Measurements from ENCODE around the gene DPP10.

Gene DPP10

DNA sequence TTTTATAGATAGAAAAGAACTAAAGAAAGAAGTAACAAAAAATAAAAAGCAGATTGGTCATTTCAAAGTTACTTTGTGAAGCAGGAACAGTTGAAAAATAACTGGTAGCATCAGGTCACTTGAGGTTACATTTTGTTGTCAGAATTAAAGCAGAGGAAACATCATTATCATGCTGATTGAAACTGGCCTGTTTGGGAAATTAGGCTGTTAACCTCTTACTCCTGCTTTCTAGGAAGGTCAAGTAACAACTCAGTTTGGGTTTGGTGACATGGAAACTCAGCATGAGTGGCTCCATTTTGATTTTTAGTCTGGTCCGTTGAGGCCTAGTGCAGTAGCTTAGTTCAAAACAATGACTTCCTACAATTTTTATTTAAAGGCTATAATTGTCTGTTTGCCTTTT lies 1383.5 kb downstream of the DPP10 start:
- DNase-seq: no peak

DNA sequence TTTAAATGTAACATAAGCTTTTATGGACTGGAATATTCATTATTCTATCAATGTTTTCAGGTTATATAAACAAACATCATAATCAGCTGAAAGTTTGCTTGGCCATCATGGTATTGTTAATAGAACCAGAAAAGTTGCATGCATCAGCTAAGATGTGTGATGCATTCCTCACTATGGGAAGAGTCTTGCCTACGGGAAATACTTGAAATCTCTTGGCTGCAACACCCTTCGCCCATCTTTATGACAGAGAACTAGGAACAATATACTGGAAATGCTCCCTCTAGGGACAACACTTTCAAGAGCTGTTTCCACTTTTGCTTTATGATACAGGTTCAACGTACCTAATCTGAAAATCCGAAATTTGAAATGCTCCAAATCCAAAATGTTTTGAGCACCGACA lies 1390.8 kb downstream of the DPP10 start:
- no peak for DNase-seq

DNA sequence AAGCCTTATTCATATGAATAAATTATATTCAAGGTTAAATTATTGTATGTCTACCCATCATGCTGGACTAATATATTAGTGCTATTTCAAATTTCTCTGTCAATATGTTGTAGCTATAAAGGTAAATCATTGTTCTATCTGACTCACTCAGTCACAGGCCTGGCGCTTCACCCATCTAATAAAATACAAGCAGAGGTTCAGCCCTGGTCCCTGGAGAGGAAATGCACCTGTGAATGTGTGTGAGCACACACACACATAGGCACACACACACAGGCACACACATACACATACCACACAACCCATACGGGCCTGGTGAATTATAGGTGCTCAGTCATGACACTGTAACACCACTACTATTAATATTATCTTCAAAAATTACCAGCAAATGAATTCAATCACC lies 1396.1 kb downstream of the DPP10 start:
- DNase-seq: no peak

DNA sequence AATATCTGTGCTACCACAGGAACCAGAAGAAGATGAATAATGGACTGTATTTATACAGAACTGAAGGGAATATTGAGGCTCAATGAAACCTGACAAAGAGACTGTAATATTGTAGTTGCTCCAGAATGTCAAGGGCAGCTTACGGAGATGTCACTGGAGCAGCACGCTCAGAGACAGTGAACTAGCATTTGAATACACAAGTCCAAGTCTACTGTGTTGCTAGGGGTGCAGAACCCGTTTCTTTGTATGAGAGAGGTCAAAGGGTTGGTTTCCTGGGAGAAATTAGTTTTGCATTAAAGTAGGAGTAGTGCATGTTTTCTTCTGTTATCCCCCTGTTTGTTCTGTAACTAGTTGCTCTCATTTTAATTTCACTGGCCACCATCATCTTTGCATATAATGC lies 1399.9 kb downstream of the DPP10 start:
- DNase-seq: no peak

DNA sequence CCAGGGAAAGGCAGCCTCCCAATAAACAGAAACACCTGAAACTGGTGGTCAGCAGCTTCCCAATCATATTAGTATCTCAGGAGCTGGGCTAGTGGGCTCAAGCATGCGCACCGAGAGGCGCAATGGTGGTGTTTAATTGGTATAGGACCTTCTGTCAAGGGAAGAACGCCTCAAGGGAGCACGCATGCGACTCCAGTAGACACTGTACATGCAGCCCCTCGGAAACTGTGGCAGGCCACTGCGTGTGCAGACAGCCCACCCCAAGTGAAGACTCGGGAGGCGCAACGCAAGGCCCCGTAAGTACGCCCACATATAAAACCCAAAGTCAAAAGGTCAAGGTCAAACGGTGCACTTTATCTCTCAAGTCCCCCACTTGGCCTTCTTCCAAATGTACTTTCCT lies 1405.8 kb downstream of the DPP10 start:
- no peak for DNase-seq

DNA sequence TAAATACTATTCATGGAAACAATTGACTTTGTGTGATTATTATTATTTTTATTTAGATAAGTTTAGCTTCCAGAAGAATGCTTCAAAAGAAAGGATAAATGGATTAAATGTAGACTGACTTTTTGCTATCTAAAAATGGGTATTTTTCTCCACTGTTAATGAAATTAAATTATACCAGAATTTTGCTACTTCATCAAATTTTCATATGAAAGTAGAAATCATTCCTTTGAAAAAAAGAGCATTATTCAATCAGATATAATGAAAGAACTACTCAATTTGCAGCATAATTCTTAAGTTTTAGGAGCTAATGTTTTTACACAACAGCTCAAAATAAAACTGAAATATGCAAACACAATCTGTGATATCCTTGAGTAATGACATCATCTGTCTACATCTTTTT lies 1424.6 kb downstream of the DPP10 start:
- no peak for DNase-seq

DNA sequence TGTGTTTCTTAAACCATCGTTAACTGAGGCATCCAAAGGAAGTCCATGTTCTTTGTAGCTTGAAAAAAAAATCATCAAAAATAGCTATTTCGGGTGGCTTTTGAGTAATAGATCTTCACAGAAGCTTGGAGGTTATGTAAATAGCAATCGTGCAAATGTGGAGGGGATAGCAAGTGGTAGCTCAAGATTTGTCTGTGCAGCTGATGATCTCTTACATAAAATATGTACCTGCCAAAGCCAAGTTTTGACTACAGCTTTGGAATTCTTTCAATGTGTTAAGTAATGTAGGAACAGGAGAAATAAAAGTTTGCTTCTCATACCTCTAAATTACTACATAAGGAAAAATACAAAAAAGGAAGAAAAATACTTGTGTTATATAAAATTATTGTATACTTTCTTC lies 1432.0 kb downstream of the DPP10 start:
- no peak for DNase-seq

DNA sequence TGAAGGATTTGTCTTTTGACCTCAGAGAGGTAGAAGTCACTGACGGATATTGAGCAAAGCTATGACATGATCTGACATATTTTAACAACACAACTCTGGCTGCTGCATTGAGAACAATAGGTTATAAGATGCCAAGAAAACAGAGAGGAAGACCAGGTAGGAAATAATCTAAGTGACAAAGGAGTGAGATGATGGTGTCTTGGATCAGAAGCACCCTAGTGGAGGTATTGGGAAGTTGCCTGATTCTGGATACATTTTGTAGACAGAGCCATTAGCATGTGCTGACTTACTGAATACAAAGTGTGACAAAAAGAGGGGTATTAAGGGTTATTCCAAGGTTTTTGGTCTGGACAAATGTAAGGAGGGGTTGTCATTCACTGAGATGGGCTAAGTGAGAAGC lies 1438.1 kb downstream of the DPP10 start:
- no peak for DNase-seq

DNA sequence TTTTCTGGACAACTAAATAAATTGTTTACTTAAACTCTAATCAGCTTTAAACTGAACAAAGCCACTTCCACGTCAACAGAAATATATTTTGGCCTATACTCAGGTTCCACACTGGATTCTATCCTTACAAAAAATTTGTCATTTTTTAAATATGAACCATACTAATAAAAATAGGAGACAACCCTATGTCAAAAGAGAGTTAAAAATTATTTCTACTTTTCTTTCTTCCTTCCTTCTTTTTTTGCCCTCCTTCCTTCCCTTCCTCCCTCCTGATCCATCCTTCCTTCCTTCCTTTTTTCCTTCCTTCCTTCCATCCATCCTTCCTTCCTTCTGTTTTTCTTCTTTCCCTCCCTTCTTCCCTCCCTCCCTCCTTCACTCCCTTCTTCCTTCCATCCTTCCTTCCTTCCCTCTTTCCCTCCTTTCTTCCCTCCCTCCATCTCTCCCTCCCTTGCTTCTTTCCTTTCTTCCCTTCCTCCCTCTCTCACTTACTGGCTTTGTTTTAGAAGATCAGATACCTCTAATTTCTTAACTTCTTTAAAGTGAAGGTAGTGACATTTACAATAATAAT lies 1444.9 kb downstream of the DPP10 start:
- no peak for DNase-seq

All from NCI-H2171 (cell line).